HG03571 (cell line): Measurements from ENCODE around the gene GRPEL1.
"Not testable (repeated sequence)": the region's sequence is repeated elsewhere in the genome, so short reads cannot be mapped to it uniquely, and the experiment has no call there.

ENCODE experiments used
- ATAC-seq: cut with Tn5 transposase; IDR thresholded peaks from one replicate; pipeline ENCODE4 v1.9.1; 2021; ENCODE audit not compliant: unreplicated experiment

Gene GRPEL1

DNA sequence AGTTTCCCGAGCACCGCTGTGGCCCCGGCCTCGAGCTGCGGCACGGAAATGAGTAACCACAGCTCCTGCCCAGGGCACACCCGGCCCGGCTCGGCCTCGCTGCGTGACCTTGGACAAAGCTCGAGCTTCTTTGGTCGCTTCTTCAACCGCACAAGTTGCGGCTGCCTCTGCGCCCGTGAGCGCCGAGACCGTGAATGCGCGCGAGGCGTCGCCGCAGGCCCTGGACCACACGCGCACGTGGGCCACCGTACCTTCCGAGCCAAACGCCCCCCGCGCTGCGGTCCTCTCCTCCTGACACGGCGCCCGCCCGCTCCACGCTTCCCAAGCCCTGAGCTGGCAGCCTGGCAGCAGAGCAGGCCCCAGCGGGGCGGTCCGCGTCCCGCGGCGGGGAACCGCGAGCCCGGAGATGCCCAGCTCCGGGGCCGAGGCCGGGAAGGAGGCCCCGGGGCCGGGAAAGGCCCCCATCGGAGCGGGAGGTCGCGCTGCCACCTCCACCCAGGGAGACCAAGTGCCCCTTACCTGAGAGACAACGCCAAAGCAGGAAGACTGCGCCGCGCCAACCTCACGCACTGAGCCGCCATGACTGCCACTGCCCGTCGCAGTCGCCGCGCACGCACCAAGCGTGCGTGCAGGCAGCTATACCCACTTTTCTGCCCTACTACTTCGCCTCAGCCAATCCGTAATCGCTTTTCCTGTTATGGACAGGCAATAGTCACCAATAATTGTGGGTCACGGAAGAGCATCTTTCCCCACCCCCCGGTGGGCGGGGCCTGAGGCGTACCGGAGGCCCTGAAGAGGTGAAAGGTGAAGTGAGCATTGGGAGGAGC is at the start of gene GRPEL1:
GRPEL1 (minus strand) TSS at position 613 of the 827 bp plus-strand sequence; CDS start at position 581, 32 bp downstream.
- ATAC-seq, result peak; percentile 82

DNA sequence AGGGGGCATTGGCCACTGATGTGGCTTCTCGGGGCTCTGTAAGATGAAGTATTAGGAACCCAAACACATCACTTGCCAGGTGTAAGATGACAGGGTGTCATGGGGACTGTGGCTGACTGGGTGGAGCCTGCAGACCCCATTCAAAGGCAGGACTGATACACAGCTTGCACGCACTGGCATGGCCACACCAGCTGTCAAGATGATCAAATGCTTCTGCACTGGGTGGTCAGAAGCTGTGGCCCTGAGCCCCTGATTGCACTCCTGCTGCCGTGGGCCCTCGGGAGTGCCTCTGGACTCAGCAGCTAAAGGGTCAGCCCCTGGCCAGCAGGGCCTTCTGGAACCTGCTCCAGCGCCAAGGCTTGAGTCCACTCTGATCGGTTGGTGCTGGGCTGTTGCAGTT is 48.8 kb upstream of the GRPEL1 start:
- ATAC-seq, result no peak

DNA sequence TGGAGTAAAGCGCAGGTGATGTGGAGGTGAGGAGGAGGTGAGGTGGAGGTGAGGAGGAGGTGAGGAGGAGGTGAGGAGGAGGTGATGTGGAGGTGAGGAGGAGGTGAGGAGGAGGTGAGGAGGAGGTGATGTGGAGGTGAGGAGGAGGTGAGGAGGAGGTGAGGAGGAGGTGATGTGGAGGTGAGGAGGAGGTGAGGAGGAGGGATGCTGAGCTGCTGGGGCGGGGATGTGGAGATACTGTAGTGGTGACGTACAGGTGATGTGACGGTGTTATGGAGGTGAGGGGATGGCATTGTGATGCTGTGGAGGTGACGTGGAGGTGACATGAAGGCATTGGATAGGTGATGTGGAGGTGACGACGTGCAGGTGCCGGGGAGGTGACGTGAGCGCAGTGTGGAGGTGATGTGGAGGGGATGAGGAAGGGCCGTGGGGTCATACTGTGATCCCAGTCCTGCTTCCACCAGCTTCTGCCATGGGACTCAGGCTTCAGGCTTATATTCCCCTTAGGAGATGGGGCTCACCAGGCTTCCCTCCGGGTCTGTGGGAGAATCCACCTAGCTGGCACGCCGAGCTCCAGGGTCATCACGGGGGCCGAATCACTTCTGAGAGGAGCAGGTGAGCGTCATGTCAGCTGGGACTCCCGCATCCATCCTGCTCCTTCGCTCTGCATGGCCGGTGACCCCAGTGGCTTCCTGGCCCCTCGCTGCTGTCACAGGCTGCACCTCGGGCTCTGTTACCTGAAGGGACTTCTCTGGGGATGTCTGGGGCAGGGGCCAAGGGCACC is 47.9 kb upstream of the GRPEL1 start:
- ATAC-seq, result no peak

DNA sequence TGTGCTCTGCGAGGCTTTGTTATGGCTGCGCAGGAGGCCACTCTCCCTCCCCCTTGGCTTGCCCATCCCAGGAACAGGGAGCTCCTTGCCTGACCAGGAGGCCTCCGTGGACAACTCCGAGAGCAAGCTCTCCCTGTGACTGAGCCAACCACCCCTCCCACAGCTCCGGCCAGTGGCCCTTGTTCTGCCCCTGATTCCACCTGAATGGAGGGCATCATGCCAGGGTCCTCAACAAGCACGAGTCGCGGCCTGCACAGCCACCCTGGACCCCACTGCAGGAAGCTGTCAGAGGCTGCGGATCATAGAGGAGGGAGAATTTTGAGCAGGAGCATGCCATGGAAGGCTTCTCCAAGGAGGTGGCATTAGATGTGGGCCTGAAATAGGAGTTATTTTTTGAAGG is 44.8 kb upstream of the GRPEL1 start:
- ATAC-seq, result no peak

GRCh38 chr4:7111441-7111840 is 43.6 kb upstream of the GRPEL1 start:
- ATAC-seq, result no peak

GRCh38 chr4:7110546-7110945 is 42.7 kb upstream of the GRPEL1 start:
- ATAC-seq, result no peak

DNA sequence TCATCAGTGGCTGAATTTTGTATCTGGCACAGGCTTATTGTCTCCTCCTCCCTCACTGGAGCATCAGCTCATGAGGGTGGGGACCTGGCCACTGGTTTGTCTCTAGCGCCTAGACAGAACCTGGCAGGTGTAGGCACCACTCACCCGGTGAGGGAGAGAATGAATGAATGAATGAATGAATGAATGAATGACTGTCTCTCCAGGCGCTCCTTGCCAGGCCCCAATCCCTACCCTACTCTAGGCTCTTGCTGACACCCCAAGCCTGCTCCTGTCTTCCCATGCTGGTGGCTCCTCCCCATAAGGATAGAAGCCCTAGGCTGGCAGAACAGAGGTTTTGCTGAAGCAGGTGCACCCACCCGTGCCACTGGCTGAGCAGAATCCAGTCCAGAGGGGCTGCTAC is 41.3 kb upstream of the GRPEL1 start:
- ATAC-seq, result no peak

GRCh38 chr4:7108660-7109059 is 40.8 kb upstream of the GRPEL1 start:
- ATAC-seq, result no peak

DNA sequence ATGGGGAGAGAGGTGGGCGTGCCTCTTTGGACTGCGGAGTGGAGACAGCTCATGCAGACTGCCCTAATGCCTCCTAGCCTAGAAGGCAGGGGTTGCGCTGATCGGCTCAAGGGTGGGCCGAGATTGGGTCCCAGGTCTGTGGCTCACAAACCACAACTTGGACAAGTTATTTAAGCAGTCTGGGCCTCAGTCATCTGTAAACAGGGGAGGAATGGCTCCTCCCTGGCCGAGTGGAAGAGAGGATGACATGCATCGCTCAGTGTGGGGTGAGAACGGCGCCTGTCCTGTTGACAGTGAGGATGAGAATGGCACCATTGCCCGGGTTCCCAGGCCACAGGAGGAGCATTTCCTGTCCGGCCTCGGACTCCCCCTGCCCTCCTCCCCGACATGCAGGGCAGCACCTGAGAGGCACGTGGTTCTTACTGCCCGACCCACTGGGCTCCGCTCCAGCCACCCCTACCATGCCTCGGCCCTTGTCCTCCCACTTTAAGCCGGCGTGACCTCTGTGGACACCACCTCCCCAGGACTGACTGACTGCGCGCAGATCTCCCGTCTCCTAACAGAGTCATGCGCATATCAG is 40.3 kb upstream of the GRPEL1 start:
- ATAC-seq, result no peak

GRCh38 chr4:7107166-7107905 is 39.5 kb upstream of the GRPEL1 start:
- no peak for ATAC-seq

GRCh38 chr4:7105276-7105675 is 37.4 kb upstream of the GRPEL1 start:
- ATAC-seq, result no peak

DNA sequence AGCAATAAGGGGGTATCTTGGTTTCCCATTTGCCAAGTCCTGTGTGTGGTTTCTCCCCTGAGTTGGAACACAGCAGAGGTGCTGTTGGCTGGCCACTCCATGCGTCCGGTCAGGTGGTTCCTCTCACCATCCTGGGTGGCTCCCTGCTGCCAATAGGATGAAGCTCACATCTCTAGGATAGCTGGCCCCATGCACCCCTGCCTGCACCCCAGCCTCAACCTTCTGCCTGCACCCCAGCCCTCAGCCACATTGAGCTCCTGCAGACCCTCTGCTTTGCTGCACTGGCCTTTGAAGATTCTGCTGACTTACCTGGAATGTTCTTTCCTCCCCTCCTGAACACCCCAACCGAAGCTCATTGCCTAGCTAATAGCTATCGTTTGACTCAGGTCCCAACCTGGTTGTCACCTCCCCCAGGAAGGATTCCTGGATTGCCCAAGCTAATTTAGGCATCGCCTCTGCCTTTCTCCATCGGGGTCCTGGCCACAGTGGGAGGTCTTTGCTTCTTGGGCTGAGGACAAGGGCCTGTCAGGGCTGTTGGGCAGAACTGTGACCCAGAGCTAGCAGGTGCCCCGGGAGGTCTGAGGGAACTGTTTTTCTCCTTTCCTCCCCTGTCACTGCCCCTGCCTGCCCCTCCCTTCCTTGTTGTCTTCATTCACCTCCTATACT is 36.6 kb upstream of the GRPEL1 start:
- no peak for ATAC-seq

DNA sequence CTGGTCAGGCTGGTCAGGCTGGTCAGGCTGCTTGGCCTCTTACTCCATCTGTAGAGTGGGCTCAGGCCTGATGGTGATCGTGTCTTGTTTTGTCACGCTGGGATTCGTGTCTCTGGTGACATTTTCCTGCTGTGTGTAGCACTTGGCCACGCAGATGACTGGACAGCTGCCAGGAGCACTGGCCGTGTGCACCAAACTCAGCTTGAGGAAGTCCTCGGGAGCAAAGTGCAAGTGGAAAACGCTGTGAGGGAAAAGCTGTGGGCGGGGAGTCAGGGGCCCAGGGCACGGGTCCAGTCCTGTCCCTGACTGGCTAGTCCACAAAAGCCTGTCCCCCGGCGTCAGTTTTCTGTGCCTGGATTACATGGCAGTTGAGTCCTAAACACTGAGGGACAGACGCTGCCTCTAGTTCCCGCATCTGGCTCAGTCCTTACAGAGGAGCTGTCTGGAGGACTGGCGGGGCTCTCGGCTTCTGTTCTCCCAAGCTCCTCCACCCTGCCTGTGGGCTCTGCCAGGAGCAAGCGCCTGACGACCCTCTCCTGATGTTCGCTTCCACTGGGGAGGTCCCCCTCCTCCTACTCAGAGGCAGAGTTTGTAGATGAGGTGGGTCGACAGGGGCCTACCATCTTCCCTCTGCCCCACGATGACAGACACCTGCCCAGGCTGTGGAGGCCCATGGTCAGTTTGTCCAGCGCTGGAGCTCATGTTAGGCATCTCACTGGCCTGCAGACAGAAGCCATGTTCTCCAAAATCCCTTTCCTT is 35.9 kb upstream of the GRPEL1 start:
- no peak for ATAC-seq

DNA sequence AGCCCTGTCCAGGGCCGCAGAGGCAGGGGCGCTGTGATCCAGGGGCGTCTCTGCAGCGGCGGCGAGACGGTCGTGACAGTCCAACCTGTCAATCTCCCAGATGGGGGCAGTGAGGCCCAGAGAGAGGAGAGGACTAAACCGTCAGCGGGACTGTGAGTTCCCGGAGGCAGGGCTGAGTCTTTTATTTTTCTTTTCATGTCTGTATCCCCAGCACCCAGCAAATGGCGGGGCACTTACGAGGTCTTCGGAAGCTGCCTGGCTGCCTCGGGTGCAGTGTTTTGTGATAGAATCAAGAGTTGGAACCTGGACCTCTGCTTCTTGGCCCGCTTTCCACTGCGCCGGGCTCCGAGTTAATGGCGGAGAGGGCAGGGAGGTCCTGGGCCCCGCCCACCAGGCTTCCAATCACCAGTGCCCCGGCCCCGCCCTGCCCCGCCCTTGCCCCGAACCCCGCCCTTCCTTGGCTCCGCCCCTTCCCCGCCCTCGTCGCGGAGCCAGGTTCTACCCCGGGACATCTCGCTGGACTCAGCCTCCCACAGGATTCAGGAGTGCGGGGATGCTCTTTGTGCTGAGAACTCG is 35.3 kb upstream of the GRPEL1 start:
- peak; percentile 75 for ATAC-seq

- not testable (repeated sequence) for ATAC-seq
Observed at GRCh38 chr4:7102516-7102909, 34.6 kb upstream of the GRPEL1 start.

- peak; percentile 71 for ATAC-seq
Observed at GRCh38 chr4:7101692-7102515, 34.0 kb upstream of the GRPEL1 start.

- ATAC-seq, result no peak
Observed at GRCh38 chr4:7096236-7096635, 28.4 kb upstream of the GRPEL1 start.

DNA sequence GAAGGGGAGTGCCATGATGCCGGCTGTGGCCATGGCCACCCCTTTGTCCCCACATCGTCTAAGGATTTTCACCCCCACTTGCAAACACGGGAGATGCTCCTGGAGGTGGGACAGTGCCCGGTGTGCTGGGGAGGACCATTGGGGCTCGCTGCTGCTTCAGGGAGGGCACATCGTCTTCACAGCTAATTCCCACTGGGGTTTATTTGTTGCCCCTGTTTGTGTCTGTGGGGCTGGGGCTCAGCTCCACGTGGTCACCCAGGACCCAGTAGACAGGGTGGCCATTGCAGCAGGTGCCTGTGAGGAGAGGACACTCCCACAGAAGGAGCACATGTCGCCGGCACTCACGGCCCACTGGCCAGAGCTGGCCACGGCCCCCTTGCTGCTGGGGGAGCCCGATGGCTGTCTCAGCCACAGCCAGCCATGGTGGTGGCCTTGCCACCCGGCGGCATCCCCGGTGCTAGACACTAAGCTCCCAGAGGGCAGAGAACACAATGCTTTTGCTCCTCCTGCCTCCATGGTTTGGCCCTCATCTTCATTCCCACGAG is 27.8 kb upstream of the GRPEL1 start:
- ATAC-seq, result no peak
